ENCODE measurements around the gene ACER1.

GRCh38 chr19:6376512-6377190, 43.2 kb upstream of the ACER1 start:
- no peak for TF ChIP-seq ZNF274 (IDR thresholded peaks at IDR 0.05; ENCODE audit: low read length)
- no peak for TF ChIP-seq ZNF274 (tag by site-specific recombination; IDR thresholded peaks at IDR 0.05; ENCODE audit: borderline replicate concordance)
- no peak for TF ChIP-seq CTCF (tag by site-specific recombination; IDR thresholded peaks at IDR 0.05)
- no peak for TF ChIP-seq ZNF518A (tag by site-specific recombination; conservative IDR thresholded peaks at IDR 0.05; ENCODE audit: low read depth)
- TF ChIP-seq ZNF362 (tag by site-specific recombination; IDR thresholded peaks at IDR 0.05), result no peak
